ENCODE measurements around the gene HSPA2. TPM values are rescaled to one million over a fixed set of nuclear protein-coding genes. Genes with fewer than 3 reads are reported as not detected.

HSPA2 gene
- total RNA-seq, 1 experiment from 2014 or later: 30.2 TPM

DNA sequence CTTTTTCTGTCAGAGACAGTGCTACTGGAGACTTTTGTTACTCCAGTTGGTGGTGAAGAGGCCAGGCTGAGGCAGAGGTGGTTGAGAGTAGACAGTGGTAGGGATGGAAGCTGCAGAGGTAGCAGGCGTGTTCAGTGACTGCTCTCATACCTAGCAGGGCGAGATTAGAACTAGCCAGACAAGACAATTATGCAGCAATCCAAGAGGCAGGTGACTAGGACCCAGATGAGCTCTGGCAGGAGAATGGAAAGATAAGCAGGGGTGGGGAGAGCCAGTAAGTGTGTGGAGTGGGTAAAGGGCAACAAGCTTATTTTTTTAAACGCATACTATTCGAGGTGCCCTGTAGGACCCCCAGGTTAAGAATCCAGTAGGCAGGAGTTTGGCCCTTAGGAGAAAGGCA, 14.0 kb downstream of the HSPA2 start (continued):
- TF ChIP-seq RELA (CRISPR knock-in tag; IDR thresholded peaks at IDR 0.05; ENCODE audit: borderline replicate concordance) (no peak), IRF1 (CRISPR knock-in tag; IDR thresholded peaks at IDR 0.05) (no peak), SOX15 (CRISPR knock-in tag; IDR thresholded peaks at IDR 0.05) (no peak), RORB (CRISPR knock-in tag; IDR thresholded peaks at IDR 0.05) (no peak), ATF3 (CRISPR knock-in tag; conservative IDR thresholded peaks at IDR 0.05) (no peak), FOXP1 (CRISPR knock-in tag; IDR thresholded peaks at IDR 0.05; ENCODE audit: borderline replicate concordance) (no peak), NFATC4 (CRISPR knock-in tag; IDR thresholded peaks at IDR 0.05) (no peak)
- TF ChIP-seq, protein P1, sequence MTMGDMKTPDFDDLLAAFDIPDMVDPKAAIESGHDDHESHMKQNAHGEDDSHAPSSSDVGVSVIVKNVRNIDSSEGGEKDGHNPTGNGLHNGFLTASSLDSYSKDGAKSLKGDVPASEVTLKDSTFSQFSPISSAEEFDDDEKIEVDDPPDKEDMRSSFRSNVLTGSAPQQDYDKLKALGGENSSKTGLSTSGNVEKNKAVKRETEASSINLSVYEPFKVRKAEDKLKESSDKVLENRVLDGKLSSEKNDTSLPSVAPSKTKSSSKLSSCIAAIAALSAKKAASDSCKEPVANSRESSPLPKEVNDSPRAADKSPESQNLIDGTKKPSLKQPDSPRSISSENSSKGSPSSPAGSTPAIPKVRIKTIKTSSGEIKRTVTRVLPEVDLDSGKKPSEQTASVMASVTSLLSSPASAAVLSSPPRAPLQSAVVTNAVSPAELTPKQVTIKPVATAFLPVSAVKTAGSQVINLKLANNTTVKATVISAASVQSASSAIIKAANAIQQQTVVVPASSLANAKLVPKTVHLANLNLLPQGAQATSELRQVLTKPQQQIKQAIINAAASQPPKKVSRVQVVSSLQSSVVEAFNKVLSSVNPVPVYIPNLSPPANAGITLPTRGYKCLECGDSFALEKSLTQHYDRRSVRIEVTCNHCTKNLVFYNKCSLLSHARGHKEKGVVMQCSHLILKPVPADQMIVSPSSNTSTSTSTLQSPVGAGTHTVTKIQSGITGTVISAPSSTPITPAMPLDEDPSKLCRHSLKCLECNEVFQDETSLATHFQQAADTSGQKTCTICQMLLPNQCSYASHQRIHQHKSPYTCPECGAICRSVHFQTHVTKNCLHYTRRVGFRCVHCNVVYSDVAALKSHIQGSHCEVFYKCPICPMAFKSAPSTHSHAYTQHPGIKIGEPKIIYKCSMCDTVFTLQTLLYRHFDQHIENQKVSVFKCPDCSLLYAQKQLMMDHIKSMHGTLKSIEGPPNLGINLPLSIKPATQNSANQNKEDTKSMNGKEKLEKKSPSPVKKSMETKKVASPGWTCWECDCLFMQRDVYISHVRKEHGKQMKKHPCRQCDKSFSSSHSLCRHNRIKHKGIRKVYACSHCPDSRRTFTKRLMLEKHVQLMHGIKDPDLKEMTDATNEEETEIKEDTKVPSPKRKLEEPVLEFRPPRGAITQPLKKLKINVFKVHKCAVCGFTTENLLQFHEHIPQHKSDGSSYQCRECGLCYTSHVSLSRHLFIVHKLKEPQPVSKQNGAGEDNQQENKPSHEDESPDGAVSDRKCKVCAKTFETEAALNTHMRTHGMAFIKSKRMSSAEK (CRISPR knock-in tag; IDR thresholded peaks at IDR 0.05; ENCODE audit: borderline replicate concordance): no peak
- TF ChIP-seq, protein P2, sequence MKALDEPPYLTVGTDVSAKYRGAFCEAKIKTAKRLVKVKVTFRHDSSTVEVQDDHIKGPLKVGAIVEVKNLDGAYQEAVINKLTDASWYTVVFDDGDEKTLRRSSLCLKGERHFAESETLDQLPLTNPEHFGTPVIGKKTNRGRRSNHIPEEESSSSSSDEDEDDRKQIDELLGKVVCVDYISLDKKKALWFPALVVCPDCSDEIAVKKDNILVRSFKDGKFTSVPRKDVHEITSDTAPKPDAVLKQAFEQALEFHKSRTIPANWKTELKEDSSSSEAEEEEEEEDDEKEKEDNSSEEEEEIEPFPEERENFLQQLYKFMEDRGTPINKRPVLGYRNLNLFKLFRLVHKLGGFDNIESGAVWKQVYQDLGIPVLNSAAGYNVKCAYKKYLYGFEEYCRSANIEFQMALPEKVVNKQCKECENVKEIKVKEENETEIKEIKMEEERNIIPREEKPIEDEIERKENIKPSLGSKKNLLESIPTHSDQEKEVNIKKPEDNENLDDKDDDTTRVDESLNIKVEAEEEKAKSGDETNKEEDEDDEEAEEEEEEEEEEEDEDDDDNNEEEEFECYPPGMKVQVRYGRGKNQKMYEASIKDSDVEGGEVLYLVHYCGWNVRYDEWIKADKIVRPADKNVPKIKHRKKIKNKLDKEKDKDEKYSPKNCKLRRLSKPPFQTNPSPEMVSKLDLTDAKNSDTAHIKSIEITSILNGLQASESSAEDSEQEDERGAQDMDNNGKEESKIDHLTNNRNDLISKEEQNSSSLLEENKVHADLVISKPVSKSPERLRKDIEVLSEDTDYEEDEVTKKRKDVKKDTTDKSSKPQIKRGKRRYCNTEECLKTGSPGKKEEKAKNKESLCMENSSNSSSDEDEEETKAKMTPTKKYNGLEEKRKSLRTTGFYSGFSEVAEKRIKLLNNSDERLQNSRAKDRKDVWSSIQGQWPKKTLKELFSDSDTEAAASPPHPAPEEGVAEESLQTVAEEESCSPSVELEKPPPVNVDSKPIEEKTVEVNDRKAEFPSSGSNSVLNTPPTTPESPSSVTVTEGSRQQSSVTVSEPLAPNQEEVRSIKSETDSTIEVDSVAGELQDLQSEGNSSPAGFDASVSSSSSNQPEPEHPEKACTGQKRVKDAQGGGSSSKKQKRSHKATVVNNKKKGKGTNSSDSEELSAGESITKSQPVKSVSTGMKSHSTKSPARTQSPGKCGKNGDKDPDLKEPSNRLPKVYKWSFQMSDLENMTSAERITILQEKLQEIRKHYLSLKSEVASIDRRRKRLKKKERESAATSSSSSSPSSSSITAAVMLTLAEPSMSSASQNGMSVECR (CRISPR knock-in tag; IDR thresholded peaks at IDR 0.05; ENCODE audit: borderline replicate concordance): no peak

DNA sequence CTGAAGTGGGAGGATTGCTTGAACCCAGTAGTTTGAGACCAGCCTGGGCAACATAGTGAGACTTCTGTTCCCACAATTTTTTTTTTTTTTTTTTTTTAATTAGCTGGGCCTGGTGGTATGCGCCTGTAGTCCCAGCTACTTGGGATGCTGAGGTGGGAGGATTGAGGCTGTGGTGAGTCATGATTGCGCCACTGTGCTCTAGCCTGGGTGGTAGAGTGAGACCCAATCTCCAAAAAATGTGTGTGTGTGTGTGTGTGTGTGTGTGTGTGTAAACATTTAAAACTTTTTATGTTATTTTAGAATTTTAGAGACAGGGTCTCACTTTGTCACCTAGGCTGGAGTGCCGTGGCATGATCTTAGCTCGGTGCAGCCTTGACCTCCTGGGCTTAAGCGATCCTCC, 16.0 kb downstream of the HSPA2 start:
- Mint-ChIP-seq H3K9me3 (no peaks in the 10 kb centered on the region), H3K4me1 (peaks cover 11% of the 10 kb centered on the region), H3K27ac (no peak overlapping the region), H3K36me3 (no peaks in the 10 kb centered on the region), H3K27me3 (ENCODE audit: low read depth) (peaks cover 4% of the 10 kb centered on the region), H3K4me3 (no peak overlapping the region)
- no peak for ATAC-seq
- ChIA-PET POLR2A (interaction anchor here (0.6 kb wide), 2 partner anchors 14 to 100 kb away, joined by 3 to 4 read pairs; no protein-coding TSS in a partner anchor), CTCF (interaction anchor here (0.6 to 1.4 kb wide), 2 partner anchors 46 to 225 kb away, joined by 3 to 7 read pairs; no protein-coding TSS in a partner anchor)
- DNase-seq (ENCODE audit: low spot score): no peak
- TF ChIP-seq, protein P3, sequence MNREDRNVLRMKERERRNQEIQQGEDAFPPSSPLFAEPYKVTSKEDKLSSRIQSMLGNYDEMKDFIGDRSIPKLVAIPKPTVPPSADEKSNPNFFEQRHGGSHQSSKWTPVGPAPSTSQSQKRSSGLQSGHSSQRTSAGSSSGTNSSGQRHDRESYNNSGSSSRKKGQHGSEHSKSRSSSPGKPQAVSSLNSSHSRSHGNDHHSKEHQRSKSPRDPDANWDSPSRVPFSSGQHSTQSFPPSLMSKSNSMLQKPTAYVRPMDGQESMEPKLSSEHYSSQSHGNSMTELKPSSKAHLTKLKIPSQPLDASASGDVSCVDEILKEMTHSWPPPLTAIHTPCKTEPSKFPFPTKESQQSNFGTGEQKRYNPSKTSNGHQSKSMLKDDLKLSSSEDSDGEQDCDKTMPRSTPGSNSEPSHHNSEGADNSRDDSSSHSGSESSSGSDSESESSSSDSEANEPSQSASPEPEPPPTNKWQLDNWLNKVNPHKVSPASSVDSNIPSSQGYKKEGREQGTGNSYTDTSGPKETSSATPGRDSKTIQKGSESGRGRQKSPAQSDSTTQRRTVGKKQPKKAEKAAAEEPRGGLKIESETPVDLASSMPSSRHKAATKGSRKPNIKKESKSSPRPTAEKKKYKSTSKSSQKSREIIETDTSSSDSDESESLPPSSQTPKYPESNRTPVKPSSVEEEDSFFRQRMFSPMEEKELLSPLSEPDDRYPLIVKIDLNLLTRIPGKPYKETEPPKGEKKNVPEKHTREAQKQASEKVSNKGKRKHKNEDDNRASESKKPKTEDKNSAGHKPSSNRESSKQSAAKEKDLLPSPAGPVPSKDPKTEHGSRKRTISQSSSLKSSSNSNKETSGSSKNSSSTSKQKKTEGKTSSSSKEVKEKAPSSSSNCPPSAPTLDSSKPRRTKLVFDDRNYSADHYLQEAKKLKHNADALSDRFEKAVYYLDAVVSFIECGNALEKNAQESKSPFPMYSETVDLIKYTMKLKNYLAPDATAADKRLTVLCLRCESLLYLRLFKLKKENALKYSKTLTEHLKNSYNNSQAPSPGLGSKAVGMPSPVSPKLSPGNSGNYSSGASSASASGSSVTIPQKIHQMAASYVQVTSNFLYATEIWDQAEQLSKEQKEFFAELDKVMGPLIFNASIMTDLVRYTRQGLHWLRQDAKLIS (CRISPR knock-in tag; IDR thresholded peaks at IDR 0.05; ENCODE audit: borderline replicate concordance): no peak
- TF ChIP-seq ZSCAN18 (CRISPR knock-in tag; IDR thresholded peaks at IDR 0.05) (no peak), JUN (CRISPR knock-in tag; IDR thresholded peaks at IDR 0.05) (no peak), MLX (CRISPR knock-in tag; IDR thresholded peaks at IDR 0.05) (no peak), HMGA2 (CRISPR knock-in tag; IDR thresholded peaks at IDR 0.05) (no peak), TEAD1 (CRISPR knock-in tag; IDR thresholded peaks at IDR 0.05) (no peak), PRDM15 (CRISPR knock-in tag; IDR thresholded peaks at IDR 0.05) (no peak)
